ENCODE data around the gene SLC25A43.
"Not testable (repeated sequence)": the region's sequence is repeated elsewhere in the genome, so short reads cannot be mapped to it uniquely, and the experiment has no call there.

The SLC25A43 gene

GRCh38 chrX:119478504-119478903 lies 79.4 kb downstream of the SLC25A43 start:
- no peak for DNase-seq (ENCODE audit: low read depth)
- no peak for TF ChIP-seq CTCF (IDR thresholded peaks at IDR 0.05; ENCODE audit: insufficient read depth, low read depth, low read length, missing control alignments)

GRCh38 chrX:119479845-119480244 lies 80.7 kb downstream of the SLC25A43 start:
- TF ChIP-seq CTCF (IDR thresholded peaks at IDR 0.05; ENCODE audit: insufficient read depth, low read depth, low read length, missing control alignments) = no peak
- no peak for DNase-seq (ENCODE audit: low read depth)
- no peak overlapping the region for H3K4me3 ChIP-seq (ENCODE audit: low read depth, low read length)

More at GRCh38 chrX:119478504-119478903, 79.4 kb downstream of the SLC25A43 start:
- no peak overlapping the region for H3K4me3 ChIP-seq (ENCODE audit: low read depth, low read length)

- no peak for DNase-seq (ENCODE audit: low read depth)
- TF ChIP-seq CTCF (IDR thresholded peaks at IDR 0.05; ENCODE audit: insufficient read depth, low read depth, low read length, missing control alignments) = no peak
- no peak overlapping the region for H3K4me3 ChIP-seq (ENCODE audit: low read depth, low read length)
Measured at GRCh38 chrX:119481323-119481801, 82.2 kb downstream of the SLC25A43 start.

DNA sequence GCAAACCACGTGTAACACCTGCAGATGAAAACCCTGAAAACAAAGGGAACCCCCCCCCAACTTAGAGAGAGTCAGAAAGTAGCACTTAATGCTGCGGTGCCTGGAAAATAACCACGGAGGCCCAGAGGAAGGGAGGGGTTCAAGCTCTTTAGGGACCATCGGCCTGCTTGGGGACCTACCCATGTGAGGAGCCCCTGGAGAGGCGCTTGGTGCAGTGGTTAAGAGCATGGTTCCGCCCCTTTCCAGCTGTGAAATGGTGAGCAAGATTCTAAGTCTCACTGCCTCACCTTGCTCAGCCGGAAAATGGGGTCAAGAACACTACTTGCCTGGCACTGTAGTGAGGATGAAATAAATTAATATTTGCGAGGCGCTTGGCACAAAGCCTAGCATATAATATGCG lies 82.9 kb downstream of the SLC25A43 start:
- peak overlapping the region; percentile 44 for H3K4me3 ChIP-seq (ENCODE audit: low read depth, low read length)
- DNase-seq (ENCODE audit: low read depth) = peak; percentile 15
- TF ChIP-seq CTCF (IDR thresholded peaks at IDR 0.05; ENCODE audit: insufficient read depth, low read depth, low read length, missing control alignments) = no peak

DNA sequence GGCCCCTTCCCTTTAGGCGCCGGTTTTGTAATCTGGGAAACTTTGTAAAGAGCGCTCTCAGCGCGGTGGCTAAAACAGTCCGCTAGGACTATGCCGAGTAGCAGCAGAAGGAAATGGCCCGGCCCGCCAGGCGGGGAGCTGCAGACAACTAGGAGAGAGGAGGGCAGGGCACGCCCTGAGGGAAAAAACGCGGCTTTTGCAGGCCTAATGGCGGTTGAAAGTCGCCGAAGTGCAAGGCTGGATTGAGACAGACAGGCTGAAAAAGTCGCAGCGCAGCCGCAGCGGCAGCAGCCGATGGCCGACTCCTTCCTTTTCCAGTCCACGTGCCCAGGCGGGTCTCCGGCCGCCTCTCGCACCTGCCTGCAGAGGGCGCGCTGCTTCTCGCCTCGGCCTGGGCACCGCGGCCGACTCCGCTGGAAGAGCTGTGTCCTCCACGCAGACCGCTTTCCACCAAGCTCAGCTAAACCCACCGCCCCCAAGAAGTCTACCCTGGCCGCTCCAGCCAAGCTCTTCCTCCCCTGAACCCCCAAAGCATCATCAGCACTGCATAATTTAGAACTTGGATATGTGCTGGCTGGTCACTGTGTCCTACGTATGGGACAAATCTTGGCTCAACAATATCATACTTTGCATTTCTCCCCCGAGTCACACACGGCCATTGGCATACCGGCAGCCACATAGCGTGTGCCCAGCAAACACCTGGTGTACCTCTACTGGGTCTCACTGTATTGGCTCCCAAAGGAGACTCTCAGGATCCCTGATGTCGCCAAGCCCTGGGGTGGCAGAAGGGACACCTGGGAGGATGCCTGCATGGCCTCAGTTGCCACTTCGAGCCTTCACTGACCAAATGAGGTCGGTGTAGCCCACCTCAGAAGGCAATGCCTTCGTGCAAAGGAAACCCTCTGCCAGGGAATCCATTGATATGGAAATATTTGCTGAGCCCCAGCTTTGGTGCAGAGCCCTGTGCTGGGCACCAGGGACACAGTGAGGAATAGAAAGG lies 83.6 kb downstream of the SLC25A43 start:
- H3K4me3 ChIP-seq (ENCODE audit: low read depth, low read length) = peak overlapping the region; percentile 44
- TF ChIP-seq CTCF (IDR thresholded peaks at IDR 0.05; ENCODE audit: insufficient read depth, low read depth, low read length, missing control alignments) = peak; percentile 70
- peak; percentile 76 for DNase-seq (ENCODE audit: low read depth)

- DNase-seq (ENCODE audit: low read depth) = no peak
- no peak for TF ChIP-seq CTCF (IDR thresholded peaks at IDR 0.05; ENCODE audit: insufficient read depth, low read depth, low read length, missing control alignments)
- H3K4me3 ChIP-seq (ENCODE audit: low read depth, low read length) = no peak overlapping the region
Measured at GRCh38 chrX:119486745-119487144, 87.6 kb downstream of the SLC25A43 start.

DNA sequence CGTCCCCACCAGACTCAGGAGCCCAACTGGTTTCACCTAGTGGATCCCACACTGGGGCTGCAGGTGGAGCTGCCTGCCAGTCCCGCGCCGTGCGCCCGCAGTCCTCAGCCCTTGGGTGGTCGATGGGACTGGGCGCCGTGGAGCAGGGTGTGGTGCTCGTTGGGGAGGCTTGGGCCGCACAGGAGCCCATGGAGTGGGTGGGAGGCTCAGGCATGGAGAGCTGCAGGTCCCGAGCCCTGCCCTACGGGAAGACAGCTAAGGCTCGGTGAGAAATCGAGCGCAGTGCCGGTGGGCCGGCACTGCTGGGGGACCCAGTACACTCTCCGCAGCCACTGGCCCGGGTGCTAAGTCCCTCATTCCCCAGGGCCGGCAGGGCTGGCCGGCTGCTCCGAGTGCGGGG lies 88.6 kb downstream of the SLC25A43 start:
- not testable (repeated sequence) for H3K4me3 ChIP-seq (ENCODE audit: low read depth, low read length); DNase-seq (ENCODE audit: low read depth)

All from GM12865 (cell line).